Dendritic cell treated with granulocyte-macrophage colony-stimulating factor and Interleukin-4, amounts not matched to agents 40 ng/mL and 50 ng/mL, for 4 days (primary cell): Measurements from ENCODE around the gene MRPS26.

ENCODE experiments used
- H3K27ac Mint-ChIP-seq: one replicate; pipeline ENCODE4 v1.8.0; 2022; ENCODE audit warnings: mild to moderate bottlenecking, mixed read lengths
- H3K27me3 Mint-ChIP-seq: one replicate; pipeline ENCODE4 v1.8.0; 2022; ENCODE audit warnings: mild to moderate bottlenecking, mixed read lengths
- H3K36me3 Mint-ChIP-seq: one replicate; pipeline ENCODE4 v1.8.0; 2022; ENCODE audit warnings: low read depth, mixed read lengths
- H3K4me1 Mint-ChIP-seq: one replicate; pipeline ENCODE4 v1.8.0; 2022; ENCODE audit warnings: low read depth, mixed read lengths
- H3K4me3 Mint-ChIP-seq: one replicate; pipeline ENCODE4 v1.8.0; 2022; ENCODE audit warnings: mild to moderate bottlenecking, moderate library complexity, mixed read lengths
- H3K9me3 Mint-ChIP-seq: one replicate; pipeline ENCODE4 v1.8.0; 2022; ENCODE audit warnings: mixed read lengths
- intact Hi-C: fragments of 100-400 bp; cut with micrococcal nuclease; formaldehyde crosslinking; loops from one replicate; pipeline ENCODE4 v1.15.0; 2022

The MRPS26 gene

DNA sequence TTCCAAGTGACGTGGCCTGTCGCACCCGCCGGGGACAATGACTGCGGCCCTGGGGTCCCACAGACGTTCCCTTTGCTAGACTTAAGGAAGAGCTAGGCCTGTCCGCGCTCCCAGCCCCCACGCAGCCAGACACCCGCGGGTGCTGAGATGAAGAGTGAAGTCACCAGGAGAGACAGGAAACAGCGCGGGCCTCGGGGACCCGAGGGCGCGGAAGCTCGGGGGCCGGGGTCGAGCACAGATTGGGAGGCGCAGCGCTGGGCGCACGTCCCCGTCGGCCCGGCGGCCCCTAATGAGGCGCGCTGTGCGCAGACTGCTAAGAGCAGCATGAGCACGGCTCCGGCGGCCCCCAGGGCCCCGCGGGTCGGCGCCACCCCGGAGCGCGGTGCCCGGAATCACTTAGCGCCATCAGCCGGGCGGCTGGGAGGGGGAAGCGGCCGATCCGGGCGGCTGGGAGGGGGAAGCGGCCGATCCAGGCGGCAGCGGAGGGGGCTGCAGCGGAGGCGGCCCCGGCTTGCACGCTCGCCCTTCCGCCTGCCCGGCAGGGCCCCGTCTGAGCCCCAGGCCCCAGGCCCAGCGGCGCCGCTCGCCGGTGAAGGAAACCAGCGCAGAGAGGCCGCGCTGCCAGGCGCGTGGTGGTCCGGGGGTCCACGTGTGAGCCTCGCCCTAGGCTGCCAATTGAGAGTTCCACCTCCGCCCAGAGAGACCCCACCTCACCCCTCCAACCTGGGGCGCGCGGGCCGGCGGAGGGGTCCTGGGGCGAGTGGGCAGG, 46.9 kb downstream of the MRPS26 start:
- intact Hi-C loops: no loop called here
- H3K27me3 Mint-ChIP-seq: peaks cover 73% of the 10 kb centered on the region
- peak overlapping the region; percentile 69 for H3K4me3 Mint-ChIP-seq
- H3K9me3 Mint-ChIP-seq: no peaks in the 10 kb centered on the region
- H3K27ac Mint-ChIP-seq: no peak overlapping the region
- H3K36me3 Mint-ChIP-seq: no peaks in the 10 kb centered on the region
- H3K4me1 Mint-ChIP-seq: peaks cover 10% of the 10 kb centered on the region

DNA sequence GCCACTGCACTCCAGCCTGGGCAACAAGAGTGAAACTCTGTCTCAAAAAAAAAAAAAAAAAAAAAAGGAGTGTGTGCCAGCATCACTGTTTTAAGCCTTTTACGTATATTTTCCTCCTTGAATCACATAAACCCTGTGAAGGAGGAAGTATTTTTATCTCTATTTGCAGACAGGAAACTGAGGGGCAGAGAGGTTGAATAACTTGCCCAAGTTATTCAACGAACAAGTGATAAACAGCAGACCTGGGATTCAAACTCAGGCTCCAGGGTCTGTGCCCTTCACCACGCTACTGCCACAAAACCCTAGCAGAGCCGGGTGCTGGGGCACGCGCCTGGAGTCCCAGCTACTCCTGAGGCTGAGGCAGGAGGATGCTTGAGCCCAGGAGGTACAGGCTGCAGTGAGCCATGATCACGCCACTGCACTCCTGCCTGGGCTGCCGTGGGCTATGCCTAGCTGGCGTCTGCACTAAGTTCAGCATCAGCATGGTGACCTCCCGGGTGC, 48.1 kb downstream of the MRPS26 start:
- peaks cover 10% of the 10 kb centered on the region for H3K4me1 Mint-ChIP-seq
- H3K27ac Mint-ChIP-seq: no peak overlapping the region
- no peaks in the 10 kb centered on the region for H3K9me3 Mint-ChIP-seq
- H3K4me3 Mint-ChIP-seq: no peak overlapping the region
- peaks cover 63% of the 10 kb centered on the region for H3K27me3 Mint-ChIP-seq
- intact Hi-C loops: no loop called here
- no peaks in the 10 kb centered on the region for H3K36me3 Mint-ChIP-seq

DNA sequence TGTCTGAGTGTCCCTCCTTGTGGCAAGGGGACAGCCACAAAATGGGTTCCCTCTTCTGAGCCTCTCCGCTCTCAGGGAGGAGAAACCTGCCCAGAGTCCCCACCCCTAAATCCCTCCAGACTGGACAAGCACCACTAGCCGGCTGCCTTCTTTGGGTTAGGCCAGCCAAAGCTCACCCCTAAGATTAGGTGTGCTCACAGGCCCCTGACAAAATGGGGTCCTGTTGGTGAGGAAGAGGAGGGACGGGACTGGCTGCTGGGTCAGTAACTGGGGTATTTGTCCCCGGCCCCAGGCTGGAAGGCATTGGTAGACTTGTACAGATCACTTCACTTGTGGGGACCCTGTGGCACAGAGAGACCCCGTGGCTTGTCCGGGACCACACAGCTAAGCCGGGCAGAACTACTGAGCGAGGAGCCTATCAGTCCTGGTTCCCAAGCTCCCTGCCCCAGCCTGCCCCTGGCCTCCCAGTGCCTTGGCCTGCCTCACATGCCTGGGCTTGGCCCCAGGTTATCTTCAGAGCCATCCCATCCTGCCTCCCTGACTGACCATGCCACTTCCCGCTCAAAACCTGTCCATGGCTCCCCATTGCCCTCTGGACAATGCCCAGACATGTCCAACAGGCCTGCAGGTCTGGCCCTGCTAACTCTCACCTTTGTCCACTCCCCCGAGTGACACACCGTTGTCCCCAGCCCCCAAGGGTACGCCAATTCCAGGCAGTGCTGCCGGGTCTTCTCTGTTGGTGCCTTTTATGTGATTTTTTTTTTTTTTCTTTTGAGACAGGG, 49.2 kb downstream of the MRPS26 start:
- no peak overlapping the region for H3K27ac Mint-ChIP-seq
- no peak overlapping the region for H3K4me3 Mint-ChIP-seq
- intact Hi-C loops: no loop called here
- H3K36me3 Mint-ChIP-seq: no peaks in the 10 kb centered on the region
- H3K9me3 Mint-ChIP-seq: no peaks in the 10 kb centered on the region
- peaks cover 10% of the 10 kb centered on the region for H3K4me1 Mint-ChIP-seq
- H3K27me3 Mint-ChIP-seq: peaks cover 55% of the 10 kb centered on the region
